H1 (cell line): ENCODE measurements around the gene MMP7. TPM values are rescaled to one million over a fixed set of nuclear protein-coding genes. Genes with fewer than 3 reads are reported as not detected.

Experiments used
- CTCF ChIA-PET: fragments of 300-600 bp; sonication (Branson Sonifier 250); formaldehyde crosslinking; loops from one replicate; lab custom pipeline; 2021; ENCODE audit not compliant: partially characterized antibody; lab: Charles Lee
- POLR2A ChIA-PET: fragments of 300-600 bp; sonication (Branson Sonifier 250); formaldehyde crosslinking; loops from one replicate; lab custom pipeline; 2021; ENCODE audit warnings: inconsistent platforms; ENCODE audit not compliant: partially characterized antibody; lab: Charles Lee
- DNase-seq, 2 experiments: peaks; one replicate each; pipeline versions ENCODE4 v3.0.0 to v3.0.0-alpha.2; 2010 to 2022; ENCODE audit warnings: low spot score in 2 of 2, low read depth in 1 of 2, mixed read lengths in 1 of 2
- FAIRE-seq: peaks from 2 replicates; lab custom pipeline; 2011; peaks lifted over from hg19 to GRCh38; lab: Jason Lieb, UNC
- H2AFZ ChIP-seq: 2 replicates; pipeline ENCODE4 v1.8.1; 2012; ENCODE audit warnings: low read length, inconsistent platforms
- H2AK5ac ChIP-seq: 2 replicates; pipeline ENCODE4 v1.6.1; 2013; ENCODE audit warnings: low read depth, low read length
- H2BK120ac ChIP-seq: replicated peaks from 2 replicates; pipeline ENCODE3; 2013; ENCODE audit warnings: low read depth, low read length, inconsistent platforms
- H2BK12ac ChIP-seq: 2 replicates; pipeline ENCODE4 v1.6.1; 2013; ENCODE audit warnings: low read depth, low read length
- H2BK15ac ChIP-seq: 2 replicates; pipeline ENCODE4 v1.6.1; 2013; ENCODE audit warnings: low read length
- H2BK20ac ChIP-seq: 2 replicates; pipeline ENCODE4 v1.6.1; 2013; ENCODE audit warnings: low read length
- H2BK5ac ChIP-seq: 2 replicates; pipeline ENCODE4 v1.6.1; 2013; ENCODE audit warnings: low read depth, low read length
- H3K14ac ChIP-seq: 2 replicates; pipeline ENCODE4 v1.6.1; 2013; ENCODE audit warnings: inconsistent platforms; ENCODE audit not compliant: insufficient read length
- H3K18ac ChIP-seq: 2 replicates; pipeline ENCODE4 v1.6.1; 2013; ENCODE audit warnings: low read length; ENCODE audit errors: extremely low read depth
- H3K23ac ChIP-seq: 2 replicates; pipeline ENCODE4 v1.6.1; 2013; ENCODE audit warnings: inconsistent platforms; ENCODE audit not compliant: insufficient read length
- H3K23me2 ChIP-seq: 2 replicates; pipeline ENCODE4 v1.6.1; 2013; ENCODE audit warnings: low read depth, low read length
- H3K27ac ChIP-seq: 2 replicates; pipeline ENCODE4 v1.6.1; 2011; ENCODE audit warnings: low read depth, low read length, inconsistent platforms
- H3K27me3 ChIP-seq, 4 experiments: replicated peaks in 1 of 4; 1 replicate in 1 of 4; 2 replicates in 3 of 4; pipeline versions ENCODE4 v1.6.1 to v1.8.1; 2011 to 2013; ENCODE audit warnings: low read length in 3 of 4, mild to moderate bottlenecking in 3 of 4, inconsistent platforms in 2 of 4, mixed read lengths in 2 of 4, moderate library complexity in 1 of 4; ENCODE audit not compliant: control insufficient read depth in 3 of 4, insufficient read depth in 3 of 4; ENCODE audit errors: extremely low read depth in 1 of 4
- H3K36me3 ChIP-seq, 4 experiments: 2 replicates each; pipeline versions ENCODE4 v1.6.1 to v1.8.1; 2011 to 2013; ENCODE audit warnings: mild to moderate bottlenecking in 4 of 4, low read length in 3 of 4, moderate library complexity in 2 of 4, control low read depth in 1 of 4, inconsistent platforms in 1 of 4; ENCODE audit not compliant: insufficient read depth in 4 of 4, control insufficient read depth in 2 of 4
- H3K4ac ChIP-seq: replicated peaks from 2 replicates; pipeline ENCODE3; 2013; ENCODE audit warnings: low read length, low read depth, mixed read lengths, inconsistent platforms; ENCODE audit not compliant: insufficient read length
- H3K4me1 ChIP-seq, 4 experiments: replicated peaks in 1 of 4; 1 replicate in 1 of 4; 2 replicates in 3 of 4; pipeline versions ENCODE4 v1.6.1 to v1.8.1; 2011 to 2013; ENCODE audit warnings: low read length in 3 of 4, inconsistent platforms in 2 of 4, mixed read lengths in 1 of 4; ENCODE audit not compliant: insufficient read depth in 4 of 4, control insufficient read depth in 3 of 4
- H3K4me2 ChIP-seq, 2 experiments: 2 replicates each; pipeline versions ENCODE4 v1.6.1 to v1.8.1; 2011 to 2013; ENCODE audit warnings: low read depth in 2 of 2, low read length in 2 of 2, control low read depth in 1 of 2, inconsistent platforms in 1 of 2, mild to moderate bottlenecking in 1 of 2; ENCODE audit not compliant: insufficient read depth in 1 of 2
- H3K4me3 ChIP-seq, 4 experiments: fragments of 200-600, 300-600 bp in 1 of 4; sonication (generic), shearing (Covaris generic), sonication (Bioruptor Twin) in 1 of 4; 2 replicates each; pipeline versions ENCODE4 v1.5.1 to v1.8.1; 2011 to 2016; ENCODE audit warnings: low read length in 4 of 4, low read depth in 3 of 4, control low read depth in 2 of 4, inconsistent platforms in 2 of 4, mild to moderate bottlenecking in 2 of 4, mixed read lengths in 1 of 4, moderate library complexity in 1 of 4; ENCODE audit not compliant: insufficient read depth in 2 of 4; ENCODE audit errors: extremely low read depth in 1 of 4
- H3K56ac ChIP-seq: replicated peaks from 2 replicates; pipeline ENCODE3; 2013; ENCODE audit warnings: low read depth, mild to moderate bottlenecking, mixed read lengths, low read length, inconsistent platforms; ENCODE audit not compliant: insufficient read length
- H3K79me1 ChIP-seq: 2 replicates; pipeline ENCODE4 v1.6.1; 2013; ENCODE audit warnings: low read depth, low read length, control low read depth
- H3K79me2 ChIP-seq, 2 experiments: 2 replicates each; pipeline versions ENCODE4 v1.6.1 to v1.8.1; 2012 to 2013; ENCODE audit warnings: low read length in 2 of 2, mild to moderate bottlenecking in 2 of 2, inconsistent platforms in 1 of 2; ENCODE audit not compliant: insufficient read depth in 2 of 2, control insufficient read depth in 1 of 2
- H3K9ac ChIP-seq, 4 experiments: replicated peaks in 1 of 4; 1 replicate in 1 of 4; 2 replicates in 3 of 4; pipeline versions ENCODE4 v1.6.1 to v1.8.1; 2011 to 2013; ENCODE audit warnings: low read depth in 3 of 4, low read length in 3 of 4, control low read depth in 2 of 4, mild to moderate bottlenecking in 2 of 4, moderate library complexity in 2 of 4, inconsistent platforms in 1 of 4; ENCODE audit errors: extremely low read depth in 1 of 4
- H3K9me3 ChIP-seq, 2 experiments: 2 replicates each; pipeline versions ENCODE4 v1.6.1 to v1.8.1; 2012 to 2013; ENCODE audit warnings: mild to moderate bottlenecking in 2 of 2, moderate library complexity in 2 of 2, control low read depth in 1 of 2, inconsistent platforms in 1 of 2, low read depth in 1 of 2, low read length in 1 of 2, mixed read lengths in 1 of 2; ENCODE audit not compliant: insufficient read depth in 2 of 2
- H4K20me1 ChIP-seq, 2 experiments: replicated peaks in 1 of 2; 2 replicates each; pipeline versions ENCODE3 to v1.8.1; 2011 to 2013; ENCODE audit warnings: inconsistent platforms in 2 of 2, low read length in 2 of 2, mild to moderate bottlenecking in 1 of 2; ENCODE audit not compliant: insufficient read depth in 2 of 2, control insufficient read depth in 1 of 2
- H4K5ac ChIP-seq: 2 replicates; pipeline ENCODE4 v1.6.1; 2013; ENCODE audit warnings: low read length, low read depth, mixed read lengths, inconsistent platforms; ENCODE audit not compliant: insufficient read length
- H4K8ac ChIP-seq: 2 replicates; pipeline ENCODE4 v1.8.0; 2013; ENCODE audit warnings: mild to moderate bottlenecking, moderate library complexity, low read length, inconsistent platforms; ENCODE audit not compliant: insufficient read depth; ENCODE audit errors: extremely low read depth
- H4K91ac ChIP-seq: replicated peaks from 2 replicates; pipeline ENCODE3; 2013; ENCODE audit warnings: low read length, mixed read lengths, inconsistent platforms; ENCODE audit not compliant: insufficient read length
- CEBPB ChIP-seq: IDR thresholded peaks from 2 replicates; pipeline ENCODE4 v1.6.1; 2012; ENCODE audit warnings: low read depth, low read length
- CHD1 ChIP-seq: IDR thresholded peaks from 2 replicates; pipeline ENCODE4 v1.6.1; 2012; ENCODE audit warnings: low read depth, low read length, improper control_type of control experiment
- CHD2 ChIP-seq: IDR thresholded peaks from 2 replicates; pipeline ENCODE4 v1.6.1; 2012; ENCODE audit warnings: low read length, improper control_type of control experiment
- EGR1 ChIP-seq: IDR thresholded peaks from 2 replicates; pipeline ENCODE4 v1.6.1; 2011; ENCODE audit warnings: low read depth, low read length, borderline replicate concordance
- EP300 ChIP-seq, 2 experiments: IDR thresholded peaks; 1 replicate in 1 of 2; 2 replicates in 1 of 2; pipeline ENCODE4 v1.6.1; 2011 to 2012; ENCODE audit warnings: low read depth in 2 of 2, low read length in 2 of 2, mild to moderate bottlenecking in 2 of 2, borderline replicate concordance in 1 of 2, inconsistent platforms in 1 of 2, moderate library complexity in 1 of 2
- EZH2 ChIP-seq: fragments of 200-600 bp; sonication (generic); IDR thresholded peaks from 2 replicates; pipeline ENCODE4 v1.7.1; 2012; ENCODE audit warnings: low read depth, mild to moderate bottlenecking, moderate library complexity, low read length, inconsistent platforms; ENCODE audit not compliant: severe bottlenecking
- HDAC2 ChIP-seq, 2 experiments: fragments of 300-600 bp in 1 of 2; sonication (generic) in 1 of 2; IDR thresholded peaks; 2 replicates each; pipeline ENCODE4 v1.6.1; 2011 to 2012; ENCODE audit warnings: low read depth in 2 of 2, low read length in 2 of 2, mild to moderate bottlenecking in 2 of 2, moderate library complexity in 2 of 2, borderline replicate concordance in 1 of 2, inconsistent platforms in 1 of 2
- KDM4A ChIP-seq: IDR thresholded peaks from one replicate; pipeline ENCODE4 v1.7.1; 2012; ENCODE audit warnings: low read depth, mild to moderate bottlenecking, moderate library complexity, low read length, inconsistent platforms; ENCODE audit not compliant: severe bottlenecking
- RAD21 ChIP-seq, 2 experiments: IDR thresholded peaks in 1 of 2; conservative IDR thresholded peaks in 1 of 2; 2 replicates each; pipeline ENCODE4 v1.6.1; 2011; ENCODE audit warnings: low read depth in 2 of 2, low read length in 2 of 2, improper control_type of control experiment in 1 of 2, inconsistent platforms in 1 of 2, mild to moderate bottlenecking in 1 of 2, moderate library complexity in 1 of 2
- RFX5 ChIP-seq: IDR thresholded peaks from 2 replicates; pipeline ENCODE4 v1.6.1; 2011; ENCODE audit warnings: low read depth, low read length, improper control_type of control experiment, borderline replicate concordance
- RXRA ChIP-seq: IDR thresholded peaks from 2 replicates; pipeline ENCODE4 v1.6.1; 2011; ENCODE audit warnings: low read depth, mild to moderate bottlenecking, low read length, moderate library complexity; ENCODE audit not compliant: insufficient read depth
- SRF ChIP-seq: IDR thresholded peaks from 2 replicates; pipeline ENCODE4 v1.6.1; 2011; ENCODE audit warnings: mild to moderate bottlenecking, low read depth, low read length, moderate library complexity
- TAF1 ChIP-seq: IDR thresholded peaks from 2 replicates; pipeline ENCODE4 v1.6.1; 2011; ENCODE audit warnings: mild to moderate bottlenecking, low read depth, low read length
- whole genome bisulfite sequencing, 2 experiments: shearing (Covaris generic) in 1 of 2; methylation state at CpG; one replicate each; pipeline versions ENCODE4 v1.1.6 to v1.1.7; 2013 to 2015; ENCODE audit warnings: low lambda C conversion rate in 2 of 2, mixed read lengths in 2 of 2, inconsistent platforms in 1 of 2, low coverage in 1 of 2, missing lambda C conversion rate in 1 of 2; ENCODE audit not compliant: insufficient replicate concordance in 2 of 2, insufficient coverage in 1 of 2, insufficient read length in 1 of 2; ENCODE audit errors: extremely low coverage in 1 of 2, missing lambda C conversion rate in 1 of 2; 5-methylcytosine and 5-hydroxymethylcytosine counted together
- polyA plus RNA-seq, 7 experiments: library from polyadenylated mRNA; depleted of rRNA in 3 of 7; stranded (reverse) in 5 of 7; unstranded in 2 of 7; fragments of >200 nt in 5 of 7; fragments of 200-250 nt in 2 of 7; gene quantifications; 1 replicate in 5 of 7; 2 replicates in 1 of 7; 4 replicates in 1 of 7; pipeline versions ENCODE4 v1.2.1 to v1.2.3, GENCODE V29; 2011 to 2013; ENCODE audit warnings: missing spikeins in 2 of 7, mixed read lengths in 2 of 7
- total RNA-seq: library from RNA; stranded (reverse); fragmentation: NEBNext Ultra II Directional; extraction: Animal tissue kit (Norgen Biotek cat#: 25700); gene quantifications from 2 replicates; pipeline ENCODE4 v1.2.1, GENCODE V29; 2021
- TF ChIP-seq, protein P1 (sequence below): IDR thresholded peaks from 2 replicates; pipeline ENCODE4 v1.6.1; 2012; ENCODE audit warnings: inconsistent platforms

The MMP7 gene
- total and polyA plus RNA-seq, 2 of the 8 experiments (the other 6 are each of a cell fraction or from before 2014, with no cell fraction given) = not detected

DNA sequence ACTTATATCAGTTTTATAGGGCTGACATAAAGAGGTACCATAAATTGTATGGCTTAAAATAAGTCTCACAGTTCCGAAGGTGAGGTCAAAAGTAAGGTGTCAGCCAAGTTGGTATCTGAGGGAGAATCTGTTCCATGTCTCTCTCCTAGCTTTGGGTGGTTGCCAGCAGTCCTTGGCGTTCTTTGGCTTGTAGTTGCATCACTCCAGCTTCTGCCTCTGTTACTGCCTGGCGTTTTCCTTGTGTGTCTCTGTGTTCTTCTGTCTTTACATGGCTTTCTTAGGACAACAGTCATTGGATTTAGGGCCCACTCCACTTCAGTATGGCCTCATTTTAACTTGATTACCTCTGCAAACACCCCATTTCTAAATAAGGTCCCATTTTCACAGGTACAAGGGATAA is 16.7 kb downstream of the MMP7 start:
- H4K20me1 ChIP-seq = no peaks in the 10 kb centered on the region
- H2AK5ac ChIP-seq = no peak overlapping the region
- no peaks in the 10 kb centered on the region for H3K79me2 ChIP-seq
- H4K8ac ChIP-seq = no peak overlapping the region
- H3K4me3 ChIP-seq = no peak overlapping the region
- CTCF ChIA-PET = interaction anchor here (1.1 to 1.6 kb wide), 4 partner anchors 15 to 220 kb away, joined by 3 to 6 read pairs (median 3); no protein-coding TSS in a partner anchor
- H2BK5ac ChIP-seq = no peak overlapping the region
- no peaks in the 10 kb centered on the region for H3K9me3 ChIP-seq
- no peak overlapping the region for H3K4ac ChIP-seq
- no peak overlapping the region for H3K56ac ChIP-seq
- H3K14ac ChIP-seq = no peak overlapping the region
- no peak overlapping the region for H3K27ac ChIP-seq
- no peaks in the 10 kb centered on the region for H3K36me3 ChIP-seq
- H3K18ac ChIP-seq = no peak overlapping the region
- no peak overlapping the region for H4K91ac ChIP-seq
- H3K23ac ChIP-seq = no peak overlapping the region
- no peak overlapping the region for H3K9ac ChIP-seq
- no peaks in the 10 kb centered on the region for H3K79me1 ChIP-seq
- H3K23me2 ChIP-seq = no peaks in the 10 kb centered on the region
- H2BK20ac ChIP-seq = no peak overlapping the region
- H2AFZ ChIP-seq = 0 out of 2 replicates have a peak overlapping the region, but pooled peaks have one; percentile 46
- POLR2A ChIA-PET = no interaction called here
- TF ChIP-seq CHD1 (no peak), EZH2 (no peak), EP300 (IDR thresholded peaks at IDR 0.05; ENCODE audit: borderline replicate concordance in 1 of 2, low read depth in 2 of 2, low read length in 2 of 2) (no peak), CEBPB (no peak), SRF (no peak), KDM4A (no peak), RAD21 (IDR thresholded peaks at IDR 0.05 in 1 of 2, conservative IDR thresholded peaks at IDR 0.05 in 1 of 2; ENCODE audit: low read depth in 2 of 2, low read length in 2 of 2) (no peak), HDAC2 (IDR thresholded peaks at IDR 0.05; ENCODE audit: borderline replicate concordance in 1 of 2, low read depth in 2 of 2, low read length in 2 of 2) (no peak), RFX5 (no peak), RXRA (no peak), CHD2 (no peak), EGR1 (no peak), TAF1 (no peak)
- TF ChIP-seq, protein P1, sequence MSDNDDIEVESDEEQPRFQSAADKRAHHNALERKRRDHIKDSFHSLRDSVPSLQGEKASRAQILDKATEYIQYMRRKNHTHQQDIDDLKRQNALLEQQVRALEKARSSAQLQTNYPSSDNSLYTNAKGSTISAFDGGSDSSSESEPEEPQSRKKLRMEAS = no peak
- H3K4me2 ChIP-seq = no peak overlapping the region
- no peak overlapping the region for H2BK15ac ChIP-seq
- no peaks in the 10 kb centered on the region for H3K4me1 ChIP-seq
- H4K5ac ChIP-seq = no peak overlapping the region
- FAIRE-seq (no peak), DNase-seq (no peak)
- H3K27me3 ChIP-seq = no peaks in the 10 kb centered on the region
- no peak overlapping the region for H2BK12ac ChIP-seq
- WGBS, 2 experiments = 76% methylated on average over 3 of the region's 3 CpGs; no CpG with 5 or more reads in 1 of the 2 experiments
- no peak overlapping the region for H2BK120ac ChIP-seq
